AG09309 (cell line): ENCODE measurements around the gene RB1.
A peak's percentile ranks its signal among the peaks of the same experiment; 100 is the strongest.
"Not testable (repeated sequence)": the region's sequence is repeated elsewhere in the genome, so short reads cannot be mapped to it uniquely, and the experiment has no call there.

Experiments
- DNase-seq: peaks from one replicate; pipeline ENCODE4 v3.0.0-alpha.2; 2010; ENCODE audit warnings: low read depth
- H3K4me3 ChIP-seq: 2 replicates; pipeline ENCODE4 v1.5.1; 2011; ENCODE audit warnings: mild to moderate bottlenecking, low read depth, low read length, moderate library complexity; ENCODE audit not compliant: control insufficient read depth
- TF ChIP-seq, protein P1 (sequence below): IDR thresholded peaks from 2 replicates; pipeline ENCODE4 v1.5.1; 2011; ENCODE audit warnings: mild to moderate bottlenecking, low read depth, low read length, inconsistent platforms; ENCODE audit not compliant: insufficient read depth, control insufficient read depth; ENCODE audit errors: missing control alignments

Gene RB1

DNA sequence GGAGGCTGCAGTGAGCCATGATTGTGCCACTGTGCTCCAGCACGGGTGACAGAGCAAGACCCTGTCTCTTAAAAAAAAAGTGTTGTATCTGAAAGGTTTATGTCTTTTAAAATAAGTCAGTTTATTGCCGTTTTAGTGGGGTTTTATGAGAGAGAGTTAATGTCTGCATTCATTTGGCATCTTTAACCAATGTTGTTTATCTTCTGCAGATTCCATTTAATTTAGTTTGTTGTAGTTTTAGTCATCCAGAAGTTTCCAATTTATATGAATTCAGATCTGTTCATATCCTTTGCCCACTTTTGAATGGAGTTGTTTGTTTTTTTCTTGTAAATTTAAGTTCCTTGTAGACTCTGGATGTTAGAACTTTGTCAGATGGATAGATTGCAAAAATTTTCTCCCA is 146.1 kb downstream of the RB1 start:
- no peak for DNase-seq
- no peak overlapping the region for H3K4me3 ChIP-seq
- TF ChIP-seq, protein P1, sequence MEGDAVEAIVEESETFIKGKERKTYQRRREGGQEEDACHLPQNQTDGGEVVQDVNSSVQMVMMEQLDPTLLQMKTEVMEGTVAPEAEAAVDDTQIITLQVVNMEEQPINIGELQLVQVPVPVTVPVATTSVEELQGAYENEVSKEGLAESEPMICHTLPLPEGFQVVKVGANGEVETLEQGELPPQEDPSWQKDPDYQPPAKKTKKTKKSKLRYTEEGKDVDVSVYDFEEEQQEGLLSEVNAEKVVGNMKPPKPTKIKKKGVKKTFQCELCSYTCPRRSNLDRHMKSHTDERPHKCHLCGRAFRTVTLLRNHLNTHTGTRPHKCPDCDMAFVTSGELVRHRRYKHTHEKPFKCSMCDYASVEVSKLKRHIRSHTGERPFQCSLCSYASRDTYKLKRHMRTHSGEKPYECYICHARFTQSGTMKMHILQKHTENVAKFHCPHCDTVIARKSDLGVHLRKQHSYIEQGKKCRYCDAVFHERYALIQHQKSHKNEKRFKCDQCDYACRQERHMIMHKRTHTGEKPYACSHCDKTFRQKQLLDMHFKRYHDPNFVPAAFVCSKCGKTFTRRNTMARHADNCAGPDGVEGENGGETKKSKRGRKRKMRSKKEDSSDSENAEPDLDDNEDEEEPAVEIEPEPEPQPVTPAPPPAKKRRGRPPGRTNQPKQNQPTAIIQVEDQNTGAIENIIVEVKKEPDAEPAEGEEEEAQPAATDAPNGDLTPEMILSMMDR = no peak

GRCh38 chr13:48451196-48451595 is 147.6 kb downstream of the RB1 start:
- DNase-seq = peak; percentile 82
- H3K4me3 ChIP-seq = not testable (repeated sequence)

DNA sequence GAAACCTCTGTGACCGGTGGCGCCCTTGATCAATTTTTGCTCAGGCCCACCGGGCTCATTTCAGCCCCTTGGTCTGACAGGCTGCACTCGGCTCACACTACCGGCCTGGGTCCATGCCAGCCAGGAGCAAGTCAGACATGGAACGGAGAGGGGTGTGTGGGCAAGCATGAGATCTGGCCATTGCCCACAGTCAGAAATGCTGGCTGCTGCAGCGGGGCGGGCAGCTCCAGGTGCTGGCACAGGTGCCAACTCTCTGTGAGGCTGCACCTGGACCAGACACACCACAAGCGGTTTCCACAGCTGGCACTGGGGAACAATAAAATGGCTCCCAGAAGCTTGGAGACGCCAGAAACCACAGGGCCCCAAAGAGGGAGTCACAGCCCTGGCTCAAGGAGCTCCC is 153.0 kb downstream of the RB1 start:
- TF ChIP-seq, protein P1 = no peak
- no peak for DNase-seq
- H3K4me3 ChIP-seq = no peak overlapping the region

DNA sequence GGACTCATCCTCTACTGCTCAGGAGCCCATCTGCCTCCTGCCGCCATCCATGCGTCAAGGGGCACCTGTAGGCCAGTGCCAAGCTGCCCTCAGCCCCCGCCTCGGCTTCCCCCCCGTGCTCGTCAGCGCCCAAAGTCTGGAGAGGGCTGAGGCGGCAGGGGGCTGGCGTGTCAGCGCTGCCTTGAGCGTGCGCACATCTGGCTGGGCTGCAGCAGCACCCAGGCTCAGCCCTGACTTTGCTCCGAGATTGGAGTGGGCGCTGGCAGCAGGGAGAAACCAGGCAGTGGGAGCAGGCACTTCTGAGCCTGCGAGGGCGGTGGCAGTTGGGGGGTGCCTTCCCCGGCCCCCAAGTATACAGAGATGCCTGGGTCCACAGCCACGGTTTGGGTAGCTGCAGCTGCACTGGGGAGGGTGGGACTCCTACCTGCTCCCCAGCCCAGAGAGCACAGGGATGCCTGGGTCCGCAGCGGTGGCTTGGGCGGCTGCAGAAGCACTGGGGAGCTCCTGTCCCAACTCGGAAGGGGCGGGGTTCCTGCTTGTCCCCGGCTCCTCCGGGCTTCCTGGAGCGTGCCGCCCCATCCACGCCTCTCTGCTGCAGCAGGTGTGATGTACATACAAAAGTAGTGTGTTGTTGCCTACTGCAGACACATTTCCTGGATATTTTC is 154.2 kb downstream of the RB1 start:
- no peak overlapping the region for H3K4me3 ChIP-seq
- TF ChIP-seq, protein P1 = no peak
- no peak for DNase-seq

GRCh38 chr13:48475230-48475629 is 171.7 kb downstream of the RB1 start:
- TF ChIP-seq, protein P1 = no peak
- DNase-seq = no peak

GRCh38 chr13:48476215-48476614 is 172.7 kb downstream of the RB1 start:
- DNase-seq = no peak
- TF ChIP-seq, protein P1 = no peak
- no peak overlapping the region for H3K4me3 ChIP-seq

More at GRCh38 chr13:48475230-48475629, 171.7 kb downstream of the RB1 start:
- no peak overlapping the region for H3K4me3 ChIP-seq

- H3K4me3 ChIP-seq = no peak overlapping the region
- TF ChIP-seq, protein P1 = no peak
- no peak for DNase-seq
Observed at GRCh38 chr13:48476686-48477085, 173.1 kb downstream of the RB1 start.
